K562 (cell line): ENCODE measurements around the gene ZNF384. TPM values are rescaled to one million over a fixed set of nuclear protein-coding genes. Genes with fewer than 3 reads are reported as not detected.

ENCODE experiments used
- CHD4 ChIP-seq: fragments of 200-600 bp; sonication (generic); IDR thresholded peaks from 3 replicates; pipeline ENCODE4 v1.6.1; 2012; ENCODE audit warnings: low read depth, mild to moderate bottlenecking, mixed read lengths, low read length, inconsistent platforms; ENCODE audit not compliant: insufficient read depth, insufficient replicate concordance, poor library complexity, severe bottlenecking
- CTBP1 ChIP-seq: fragments of 450-650 bp; IDR thresholded peaks from 2 replicates; pipeline ENCODE4 v1.6.1; 2016; ENCODE audit warnings: borderline replicate concordance
- CTCF ChIP-seq, 3 experiments: IDR thresholded peaks in 2 of 3; conservative IDR thresholded peaks in 1 of 3; 2 replicates each; pipeline ENCODE4 v1.5.1; 2011 to 2012; ENCODE audit warnings: low read length in 3 of 3, mild to moderate bottlenecking in 3 of 3, control low read depth in 2 of 3, improper control_type of control experiment in 1 of 3, inconsistent platforms in 1 of 3, low read depth in 1 of 3, mixed read lengths in 1 of 3, moderate library complexity in 1 of 3; ENCODE audit not compliant: insufficient read depth in 2 of 3
- CTCFL ChIP-seq: IDR thresholded peaks from 2 replicates; pipeline ENCODE4 v1.6.1; 2011; ENCODE audit warnings: borderline replicate concordance, low read depth, mild to moderate bottlenecking, moderate library complexity, low read length; ENCODE audit not compliant: insufficient read depth, poor library complexity, severe bottlenecking
- JUN ChIP-seq, 2 experiments: sonication (generic) in 1 of 2; formaldehyde crosslinking in 1 of 2; IDR thresholded peaks; 2 replicates each; pipeline versions ENCODE4 v1.6.1 to v1.8.0; 2012 to 2022; ENCODE audit warnings: borderline replicate concordance in 2 of 2, mild to moderate bottlenecking in 2 of 2, improper control_type of control experiment in 1 of 2, low read depth in 1 of 2, low read length in 1 of 2, missing genetic modification reagents in 1 of 2
- KLF6 ChIP-seq: fragments of 250-450 bp; sonication (Bioruptor Pico); IDR thresholded peaks from 2 replicates; pipeline ENCODE4 v1.4.0; 2020; ENCODE audit warnings: mild to moderate bottlenecking, moderate library complexity, borderline replicate concordance
- MBD1 ChIP-seq: fragments of 250-450 bp; sonication (Bioruptor Pico); IDR thresholded peaks from 2 replicates; pipeline ENCODE4 v1.8.0; 2022; ENCODE audit warnings: inconsistent platforms
- POLR2AphosphoS5 ChIP-seq: IDR thresholded peaks from 2 replicates; pipeline ENCODE4 v1.6.1; 2011; ENCODE audit warnings: mild to moderate bottlenecking, low read depth, low read length, moderate library complexity; ENCODE audit not compliant: control insufficient read depth, insufficient read depth
- SIX5 ChIP-seq, 2 experiments: IDR thresholded peaks; 2 replicates each; pipeline ENCODE4 v1.6.1; 2011; ENCODE audit warnings: low read length in 2 of 2, borderline replicate concordance in 1 of 2, low read depth in 1 of 2, mild to moderate bottlenecking in 1 of 2, moderate library complexity in 1 of 2; ENCODE audit not compliant: insufficient read depth in 1 of 2
- SMC3 ChIP-seq: conservative IDR thresholded peaks from 2 replicates; pipeline ENCODE4 v1.6.1; 2011; ENCODE audit warnings: low read depth, low read length, improper control_type of control experiment; ENCODE audit not compliant: insufficient read depth
- STAG1 ChIP-seq: sonication (generic); formaldehyde crosslinking; IDR thresholded peaks from 2 replicates; pipeline ENCODE4 v1.5.0; 2020; ENCODE audit warnings: missing genetic modification reagents, borderline replicate concordance
- TFAP4 ChIP-seq: sonication (generic); formaldehyde crosslinking; IDR thresholded peaks from 2 replicates; pipeline ENCODE4 v1.8.0; 2022; ENCODE audit warnings: missing genetic modification reagents, mild to moderate bottlenecking, moderate library complexity, borderline replicate concordance
- polyA plus RNA-seq, 8 experiments: library from polyadenylated mRNA; depleted of rRNA in 4 of 8; stranded (reverse) in 5 of 8; unstranded in 3 of 8; fragments of >200 nt; fragmentation: Nextera tagmentation in 2 of 8; fragmentation: Illumina TruSeq in 1 of 8; extraction: Ambion mirVana in 2 of 8; extraction: Trizol in 1 of 8; gene quantifications; 2 replicates each; pipeline versions ENCODE4 v1.2.1 to v1.2.3, GENCODE V29; 2011 to 2014; ENCODE audit warnings: inconsistent platforms in 1 of 8, missing spikeins in 1 of 8
- total RNA-seq, 7 experiments: library from RNA; depleted of rRNA in 6 of 7; stranded (reverse); fragments of >200 nt in 6 of 7; fragmentation: Illumina TruSeq in 2 of 7; extraction: Trizol in 2 of 7; gene quantifications; 2 replicates each; pipeline versions ENCODE4 v1.2.1 to v1.2.3, GENCODE V29; 2011 to 2021; ENCODE audit warnings: low replicate concordance in 1 of 7

The ZNF384 gene
- total and polyA plus RNA-seq, 9 of the 15 experiments (the other 6 are each of a cell fraction or from before 2014, with no cell fraction given): 0.36 to 64.8 (median 21.3) TPM

GRCh38 chr12:6697584-6698351, 8.6 kb upstream of the ZNF384 start (continued):
- TF ChIP-seq TFAP4 (peak; percentile 17; the same call in 1 of the 2 replicates), POLR2AphosphoS5 (no peak), CTCF (IDR thresholded peaks at IDR 0.05 in 2 of 3, conservative IDR thresholded peaks at IDR 0.05 in 1 of 3; ENCODE audit: insufficient read depth in 2 of 3, low read depth in 1 of 3, low read length in 3 of 3) (peak; percentile 70 to 77 (median 73)), MBD1 (CRISPR knock-in tag) (no peak), CTBP1 (0 out of 2 replicates have a peak, but pooled peaks have one; percentile 17), KLF6 (CRISPR knock-in tag) (no peak), CTCFL (peak; percentile 53), SMC3 (peak; percentile 77), STAG1 (peak; percentile 53; the same call in 1 of the 2 replicates), SIX5 (IDR thresholded peaks at IDR 0.05; ENCODE audit: borderline replicate concordance in 1 of 2, insufficient read depth in 1 of 2, low read depth in 1 of 2, low read length in 2 of 2) (no peak), JUN (IDR thresholded peaks at IDR 0.05; ENCODE audit: borderline replicate concordance, low read depth, low read length) (no peak), JUN (CRISPR knock-in tag; IDR thresholded peaks at IDR 0.05; ENCODE audit: borderline replicate concordance) (no peak), CHD4 (no peak)
